ENCODE data around the gene VAMP2.
"Not testable (repeated sequence)": the region's sequence is repeated elsewhere in the genome, so short reads cannot be mapped to it uniquely, and the experiment has no call there.

Gene VAMP2

GRCh38 chr17:8176197-8176940, 13.6 kb upstream of the VAMP2 start, which contains the start of gene TMEM107:
TSS of gene TMEM107 (minus strand) at chr17:8176380. CDS start at chr17:8176286, 94 bp downstream.
- DNase-seq = peak; percentile 85

- DNase-seq = no peak
Observed at GRCh38 chr17:8175795-8176196, 13.0 kb upstream of the VAMP2 start.

- no peak for DNase-seq
Observed at GRCh38 chr17:8173871-8174322, 11.1 kb upstream of the VAMP2 start.

- DNase-seq = peak; percentile 99
Observed at GRCh38 chr17:8173056-8173870, 10.5 kb upstream of the VAMP2 start.

- not testable (repeated sequence) for DNase-seq
Observed at GRCh38 chr17:8170186-8170585, 7.4 kb upstream of the VAMP2 start.

- no peak for DNase-seq
Observed at GRCh38 chr17:8167526-8167925, 4.8 kb upstream of the VAMP2 start.

GRCh38 chr17:8166731-8167130, 4.0 kb upstream of the VAMP2 start:
- DNase-seq = no peak

GRCh38 chr17:8164815-8165131, 2.0 kb upstream of the VAMP2 start:
- no peak for DNase-seq

- DNase-seq = peak; percentile 74
Observed at GRCh38 chr17:8163978-8164814, 1.4 kb upstream of the VAMP2 start.

GRCh38 chr17:8162997-8163977, 539 bp upstream of the VAMP2 start:
- no peak for DNase-seq

- no peak for DNase-seq
Observed at GRCh38 chr17:8161289-8162232, 1.2 kb downstream of the VAMP2 start.

- no peak for DNase-seq
Observed at GRCh38 chr17:8160741-8161221, 2.0 kb downstream of the VAMP2 start.

- DNase-seq = no peak
Observed at GRCh38 chr17:8160224-8160577, 2.5 kb downstream of the VAMP2 start.

- DNase-seq = no peak
Observed at GRCh38 chr17:8159459-8160223, 3.1 kb downstream of the VAMP2 start.

- DNase-seq = no peak
Observed at GRCh38 chr17:8159032-8159400, 3.7 kb downstream of the VAMP2 start.

- DNase-seq = peak; percentile 83
Observed at GRCh38 chr17:8158267-8159031, 4.3 kb downstream of the VAMP2 start.

- DNase-seq = peak; percentile 100
Observed at GRCh38 chr17:8156246-8156992, 6.3 kb downstream of the VAMP2 start.

- no peak for DNase-seq
Observed at GRCh38 chr17:8155996-8156245, 6.8 kb downstream of the VAMP2 start.
